GM18508 (cell line): ENCODE results near the gene CNTNAP2.

Experiments used
- ATAC-seq: cut with Tn5 transposase; IDR thresholded peaks from one replicate; pipeline ENCODE4 v1.9.1; 2021; ENCODE audit warnings: moderate number of reproducible peaks; ENCODE audit not compliant: insufficient read depth, unreplicated experiment

The CNTNAP2 gene

GRCh38 chr7:147911201-147911601 lies 1794.6 kb downstream of the CNTNAP2 start:
- ATAC-seq = no peak

DNA sequence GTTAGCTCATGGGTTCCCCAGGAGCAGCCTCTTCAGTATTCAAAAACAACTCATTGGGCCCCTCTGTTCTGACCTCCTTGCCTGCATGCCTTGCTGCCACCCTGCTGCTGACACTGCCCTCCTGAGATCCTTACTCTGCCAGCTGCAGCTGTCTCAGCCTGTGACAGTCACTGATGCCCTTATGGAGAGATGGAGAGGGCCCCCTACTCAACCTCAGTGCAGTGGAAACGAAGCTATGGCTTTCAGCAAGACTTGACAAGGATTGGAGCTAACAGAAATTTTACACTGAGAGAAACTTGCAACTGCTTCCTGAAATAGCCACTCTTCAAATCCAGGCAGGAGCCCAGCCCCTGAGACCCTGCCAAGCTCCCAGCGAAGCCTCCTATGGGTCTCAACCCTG lies 1795.7 kb downstream of the CNTNAP2 start:
- no peak for ATAC-seq

DNA sequence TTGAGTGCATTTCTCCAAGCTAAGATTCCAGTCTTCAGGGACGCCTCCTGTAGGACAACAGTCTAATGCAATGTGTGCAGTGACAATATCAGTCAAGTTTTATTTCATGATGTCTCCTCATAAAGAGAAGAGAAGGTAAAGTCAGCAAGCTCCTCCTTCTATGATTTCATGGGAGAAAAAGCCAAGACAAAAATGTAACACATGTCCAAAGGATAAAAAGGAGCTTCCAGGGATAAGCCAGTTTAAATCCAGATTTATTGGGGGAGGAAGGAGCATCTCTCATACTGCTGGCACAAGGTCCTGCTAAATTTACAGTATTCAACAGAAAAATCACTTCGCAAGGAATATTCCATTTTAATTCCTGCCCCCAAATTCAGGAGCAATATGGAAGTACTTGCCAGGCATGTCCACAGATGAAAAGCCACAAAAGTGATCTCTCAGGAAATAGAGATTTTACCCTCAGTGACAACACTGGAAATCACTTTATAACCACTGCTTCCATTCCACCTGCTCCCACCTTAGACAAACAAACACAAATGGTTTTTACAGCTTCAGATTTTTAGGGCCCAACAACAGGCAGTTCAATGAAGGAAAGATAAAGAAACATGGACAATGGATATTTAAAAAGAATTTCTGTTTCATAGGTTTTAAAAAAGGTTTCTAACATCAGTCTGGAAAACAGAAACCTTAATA lies 1796.5 kb downstream of the CNTNAP2 start:
- no peak for ATAC-seq

DNA sequence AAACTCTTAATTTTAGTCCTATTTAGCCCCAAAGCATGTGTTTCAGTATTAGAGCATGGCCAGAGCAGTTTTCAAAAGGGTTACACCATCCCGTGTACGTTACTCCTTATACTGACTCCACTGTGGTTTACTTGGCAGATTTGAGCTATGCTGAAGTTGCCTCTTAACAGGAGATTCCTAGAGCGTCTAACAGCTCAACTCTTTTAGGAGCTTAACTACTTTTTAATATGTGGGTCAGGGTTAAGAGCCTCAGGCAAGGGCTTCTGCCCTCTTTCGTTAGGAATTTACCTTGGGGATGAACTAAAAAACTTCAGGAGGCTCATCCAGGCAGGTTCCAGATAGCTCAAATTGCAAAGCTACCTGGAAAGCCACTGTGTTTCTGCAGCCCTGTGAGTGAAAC lies 1799.2 kb downstream of the CNTNAP2 start:
- ATAC-seq = no peak

DNA sequence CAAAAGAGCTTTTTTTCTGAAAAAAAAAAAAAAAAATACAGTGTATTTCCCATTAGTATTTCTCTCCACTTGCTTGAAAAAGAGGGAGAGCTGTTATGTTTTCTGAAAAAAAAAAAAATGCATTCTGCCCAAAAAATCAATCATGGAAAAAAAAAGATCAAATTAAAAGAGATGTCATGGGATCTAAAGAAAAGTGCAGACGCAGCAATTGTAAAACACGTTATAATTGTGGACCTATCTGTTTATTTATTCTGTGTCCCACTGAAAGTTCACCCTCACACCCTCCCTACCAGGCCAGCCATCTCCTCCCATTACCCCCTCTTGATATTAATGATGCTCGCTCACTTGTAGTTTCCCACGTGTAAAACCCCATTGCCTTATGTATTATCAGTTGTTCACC lies 1800.0 kb downstream of the CNTNAP2 start:
- no peak for ATAC-seq

DNA sequence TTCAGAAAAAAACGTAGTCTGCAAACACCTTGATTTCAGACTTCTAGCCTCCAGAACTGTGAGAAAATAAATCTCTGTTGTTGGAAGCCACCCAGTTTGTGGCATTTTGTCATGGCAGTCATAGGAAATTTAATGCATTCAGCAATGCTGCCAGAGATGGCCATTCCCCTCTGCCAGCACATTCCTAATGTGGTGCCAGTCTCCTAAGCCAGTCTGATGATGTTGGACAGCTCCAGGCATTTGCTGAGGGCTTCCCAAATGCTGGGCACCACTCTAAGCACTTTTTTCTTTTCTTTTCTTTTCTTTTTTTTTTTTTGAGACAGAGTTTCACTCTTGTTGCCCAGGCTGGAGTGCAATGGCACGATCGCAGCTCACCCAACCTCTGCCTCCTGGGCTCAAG lies 1807.2 kb downstream of the CNTNAP2 start:
- no peak for ATAC-seq

GRCh38 chr7:147937428-147937827 lies 1820.8 kb downstream of the CNTNAP2 start:
- no peak for ATAC-seq

DNA sequence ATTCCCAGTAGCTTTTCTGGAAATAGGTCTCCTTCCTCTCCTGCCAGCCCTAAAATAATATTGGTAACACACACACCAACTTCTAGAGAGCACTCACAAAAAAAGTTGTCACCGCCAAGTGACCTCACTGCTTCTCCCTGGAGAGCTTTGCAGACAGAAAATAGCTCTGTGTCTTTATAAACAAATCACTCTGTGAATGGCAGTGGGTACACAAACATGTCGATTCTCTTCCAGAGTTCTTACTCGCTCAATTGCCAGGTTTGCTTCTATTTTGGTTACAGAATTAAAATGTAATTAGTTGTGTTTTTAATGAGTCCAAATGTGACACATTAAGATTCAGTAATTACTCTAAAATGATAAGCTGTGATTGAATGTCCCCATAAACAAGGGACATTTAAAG lies 1824.8 kb downstream of the CNTNAP2 start:
- no peak for ATAC-seq

GRCh38 chr7:147944321-147944720 lies 1827.7 kb downstream of the CNTNAP2 start:
- ATAC-seq = no peak

DNA sequence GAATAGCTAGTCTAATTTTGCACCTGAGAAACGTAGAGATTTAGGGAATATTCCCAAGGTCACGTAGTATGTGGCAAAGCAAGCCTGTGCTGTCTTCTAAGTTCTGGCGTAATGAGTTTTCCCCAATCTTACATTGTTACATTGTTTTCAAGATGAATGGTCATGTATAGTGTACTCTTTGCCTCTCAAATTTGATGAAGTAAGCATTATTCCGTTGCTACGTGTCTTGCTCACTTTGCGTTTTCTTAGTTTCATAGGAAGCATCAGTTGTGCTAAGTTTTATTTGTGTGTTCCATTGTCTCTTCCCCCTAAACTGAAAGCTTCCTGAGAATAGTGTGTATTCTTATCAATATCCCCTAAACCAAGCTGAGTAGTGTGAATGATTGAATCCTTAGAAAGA lies 1836.3 kb downstream of the CNTNAP2 start:
- no peak for ATAC-seq

GRCh38 chr7:147968046-147968610 lies 1851.5 kb downstream of the CNTNAP2 start:
- ATAC-seq = no peak

GRCh38 chr7:147971606-147972110 lies 1855.1 kb downstream of the CNTNAP2 start:
- no peak for ATAC-seq

- no peak for ATAC-seq
These were observed 1861.6 kb downstream of the CNTNAP2 start for GRCh38 chr7:147978201-147978600.

DNA sequence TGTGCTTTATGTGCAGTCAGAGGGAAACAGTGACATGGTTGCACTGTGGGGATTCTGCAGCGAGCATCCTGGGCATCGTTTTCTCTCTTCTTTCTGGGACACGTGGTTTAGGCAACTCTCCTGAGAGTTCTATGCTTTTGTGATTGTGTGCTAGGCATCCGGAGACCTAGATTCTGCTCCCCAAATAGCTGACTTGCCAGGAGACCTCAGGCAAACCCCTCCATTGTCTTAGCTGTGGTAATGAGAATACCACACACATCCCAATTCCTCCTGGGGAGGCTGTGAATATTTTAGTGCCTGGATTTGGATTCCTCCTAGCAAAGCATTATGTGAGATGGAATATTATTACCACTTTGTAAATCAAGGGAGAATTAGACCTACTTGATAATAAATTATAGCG lies 1862.0 kb downstream of the CNTNAP2 start:
- ATAC-seq = no peak

DNA sequence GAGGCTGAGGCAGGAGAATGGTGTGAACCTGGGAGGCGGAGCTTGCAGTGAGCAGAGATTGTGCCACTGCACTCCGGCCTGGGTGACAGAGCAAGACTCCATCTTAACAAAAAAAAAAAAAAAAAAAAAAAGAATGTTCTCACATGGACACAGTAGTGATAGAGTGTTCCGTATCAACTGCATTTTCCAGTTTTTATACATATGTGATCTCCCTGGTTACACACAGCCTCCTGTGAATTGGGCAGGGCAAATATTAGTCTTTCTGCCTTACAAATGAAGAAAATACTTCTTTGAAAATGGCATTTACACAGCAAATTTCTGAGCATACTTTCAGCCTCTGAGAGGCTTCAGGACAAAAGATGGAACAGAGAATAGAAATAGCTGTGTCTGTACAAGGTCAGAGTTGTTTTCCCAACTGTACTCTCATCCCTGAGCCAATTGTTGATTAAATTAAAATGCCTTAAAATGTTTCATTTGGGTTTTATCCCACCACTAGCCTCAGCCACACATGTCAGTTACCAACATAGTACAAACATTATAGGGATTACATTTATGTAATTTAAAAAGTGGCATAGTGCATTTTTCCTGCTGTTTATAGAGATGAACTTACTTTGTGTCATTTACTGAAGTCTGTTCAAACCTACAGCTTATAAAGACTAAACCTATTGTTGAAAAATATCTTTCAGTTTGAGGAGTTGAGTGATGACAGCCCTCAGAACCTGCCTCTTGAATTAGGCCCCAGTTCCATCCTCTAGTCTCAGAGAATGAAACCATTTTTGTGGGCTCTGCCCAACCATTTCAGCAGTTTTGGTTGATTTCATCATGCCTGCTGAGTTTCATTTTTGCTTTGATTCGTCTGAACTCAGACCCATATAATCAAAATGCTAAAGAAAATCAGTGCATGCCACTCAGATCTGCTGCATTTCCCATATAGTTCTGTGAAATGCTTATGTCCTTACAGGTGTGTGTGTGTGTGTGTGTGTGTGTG lies 1864.5 kb downstream of the CNTNAP2 start:
- ATAC-seq = peak; percentile 78

DNA sequence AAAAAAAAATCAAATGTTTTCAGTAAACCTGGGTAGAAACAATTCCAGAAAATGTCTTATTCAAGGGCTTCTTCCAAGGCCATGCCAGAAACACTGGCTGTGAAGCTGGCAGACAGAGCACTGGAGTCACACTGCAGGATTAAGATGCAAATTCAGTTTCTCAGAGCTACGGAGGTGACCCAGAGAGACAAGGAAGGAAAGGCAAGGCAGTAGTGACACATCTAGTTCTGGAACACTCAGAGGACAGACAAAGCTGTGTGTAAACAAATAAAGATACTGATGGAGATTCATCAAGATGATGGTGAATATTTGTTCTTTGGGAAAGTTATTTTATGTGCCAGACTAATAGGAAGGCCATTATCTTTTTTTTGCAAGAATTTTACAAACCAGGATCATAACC lies 1865.7 kb downstream of the CNTNAP2 start:
- no peak for ATAC-seq

DNA sequence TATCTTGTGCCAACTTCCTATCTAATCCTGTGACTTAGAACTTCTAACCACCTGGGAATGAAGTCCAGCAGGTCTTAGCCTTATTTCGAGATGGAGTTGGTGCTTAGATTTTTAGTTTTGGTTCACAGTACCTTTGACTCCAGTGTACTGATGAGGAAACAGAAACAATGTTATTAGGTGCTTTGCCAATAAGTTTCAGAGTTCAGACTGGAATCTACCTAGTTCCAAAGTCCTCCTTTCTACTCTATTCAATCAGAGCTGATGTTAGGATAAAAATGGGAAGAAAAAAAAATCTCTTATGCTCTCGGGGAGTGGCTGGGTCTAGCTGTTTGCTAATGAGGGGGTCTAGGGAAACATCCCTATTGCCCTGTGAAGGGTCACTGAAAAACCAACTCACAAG lies 1867.7 kb downstream of the CNTNAP2 start:
- no peak for ATAC-seq

- no peak for ATAC-seq
These were observed 1873.5 kb downstream of the CNTNAP2 start for GRCh38 chr7:147990079-147990478.

- ATAC-seq = no peak
These were observed 1874.3 kb downstream of the CNTNAP2 start for GRCh38 chr7:147990942-147991341.

DNA sequence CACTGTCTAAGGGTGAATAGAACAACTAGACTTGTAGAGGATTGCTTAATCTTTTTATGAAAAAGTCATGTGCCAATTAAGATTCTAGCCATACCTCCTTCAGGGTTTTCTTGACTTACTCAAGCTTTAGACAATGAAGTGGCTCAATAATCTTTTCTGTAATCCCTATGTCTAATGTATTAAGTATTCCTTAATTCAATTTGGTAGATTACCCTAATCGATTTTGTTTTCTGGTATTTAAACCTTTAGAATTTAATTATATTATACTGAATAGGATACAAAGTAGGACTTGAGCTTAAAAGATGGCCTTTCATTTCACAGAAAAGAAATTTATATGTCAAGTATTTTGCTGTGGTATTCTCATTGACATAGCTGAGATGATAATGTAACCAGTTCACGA lies 1876.1 kb downstream of the CNTNAP2 start:
- no peak for ATAC-seq

DNA sequence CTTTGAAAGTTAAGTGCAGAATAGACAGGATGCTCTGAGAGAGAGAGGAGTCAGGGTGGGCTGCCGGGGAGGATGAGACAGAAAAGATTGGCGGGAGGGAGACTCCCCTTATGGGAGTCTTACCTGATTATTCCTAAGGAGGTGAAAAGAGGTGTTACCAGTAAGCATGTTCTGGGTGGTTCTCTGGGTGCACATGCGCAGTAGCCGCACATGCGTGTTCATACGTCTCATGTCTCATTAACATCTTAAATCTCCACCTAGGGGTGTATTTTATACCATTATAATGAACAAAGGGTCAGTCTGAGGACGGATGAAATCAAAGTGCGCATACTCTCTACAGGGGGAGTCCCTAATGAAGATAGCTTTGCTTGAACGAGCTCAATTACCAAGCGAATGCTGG lies 1881.0 kb downstream of the CNTNAP2 start:
- no peak for ATAC-seq
